Right lobe of liver (tissue), 6 donors: ENCODE measurements around the gene UFD1. TPM values are rescaled to one million over a fixed set of nuclear protein-coding genes. Genes with fewer than 3 reads are reported as not detected.
A peak's percentile ranks its signal among the peaks of the same experiment; 100 is the strongest.

Source experiments
- ATAC-seq, 4 donors: fragments of 200-7000 bp; cut with Tn5 transposase; one replicate each; pipeline ENCODE4 v1.9.1; 2020; ENCODE audit warnings: mild to moderate bottlenecking in 4 of 4, moderate library complexity in 4 of 4
- DNase-seq, 3 donors: peaks; one replicate each; pipeline ENCODE4 v3.0.0-alpha.2; 2020
- H3K27ac ChIP-seq, 3 donors: fragments of 200-600 bp; one replicate each; pipeline ENCODE4 v1.8.0; 2022
- H3K27me3 ChIP-seq, 2 donors: fragments of 200-600 bp; one replicate each; pipeline ENCODE4 v1.8.0; 2022
- H3K36me3 ChIP-seq, 4 donors: fragments of 200-600 bp; sonication (generic) in 1 of 4; one replicate each; pipeline versions ENCODE4 v1.5.1 to v1.8.0; 2017 to 2022; ENCODE audit warnings: control low read depth in 1 of 4
- H3K4me1 ChIP-seq, 4 donors: fragments of 200-600 bp; sonication (generic) in 1 of 4; one replicate each; pipeline versions ENCODE4 v1.5.1 to v1.8.0; 2017 to 2022; ENCODE audit warnings: control low read depth in 1 of 4
- H3K4me3 ChIP-seq, 3 donors: fragments of 200-600 bp; one replicate each; pipeline ENCODE4 v1.8.0; 2022
- H3K9me3 ChIP-seq, 4 donors: fragments of 200-600 bp; sonication (generic) in 1 of 4; one replicate each; pipeline versions ENCODE4 v1.5.1 to v1.8.0; 2017 to 2022; ENCODE audit warnings: control low read depth in 1 of 4
- POLR2A ChIP-seq: fragments of 450-650 bp; IDR thresholded peaks from one replicate; pipeline ENCODE4 v1.6.1; 2017; ENCODE audit warnings: antibody characterized with exemption, mild to moderate bottlenecking
- WGBS: methylation state at CpG from one replicate; pipeline ENCODE4 v1.1.6; 2018; ENCODE audit warnings: low coverage, low lambda C conversion rate; ENCODE audit not compliant: insufficient coverage; ENCODE audit errors: missing lambda C conversion rate; 5-methylcytosine and 5-hydroxymethylcytosine counted together
- intact Hi-C, 2 donors: fragments of 100-400 bp; cut with DNase I; formaldehyde crosslinking; loops; one replicate each; pipeline versions ENCODE4 v1.11.2 to v1.14.1; 2022
- total RNA-seq, 6 experiments: library from RNA; depleted of rRNA in 2 of 6; stranded (reverse); fragments of >200 nt in 2 of 6; fragmentation: NEBNext Ultra II Directional in 3 of 6; extraction: Animal tissue kit (Norgen Biotek cat#: 25700) in 3 of 6; gene quantifications; one replicate each; pipeline versions ENCODE4 v1.1.0 to v1.2.4, GENCODE V29; 2016 to 2023
- TF ChIP-seq, protein P1 (sequence below), 4 donors: fragments of 200-600 bp in 3 of 4; fragments of 450-650 bp in 1 of 4; IDR thresholded peaks; one replicate each; pipeline versions ENCODE4 v1.5.1 to v1.8.0; 2016 to 2022; ENCODE audit warnings: antibody characterized with exemption in 4 of 4, mild to moderate bottlenecking in 2 of 4
- donor health status: DM: no; HTN: yes; CAD: no.
- donor health status: DM: no; HTN: no; CAD: no.
- donor health status: DM: no; HTN: no; CAD: no.
- donor health status: DM: no; HTN: yes; CAD: no.
- donor health status: DM: no; HTN: yes; CAD: no.

The UFD1 gene
- total RNA-seq, 6 experiments from 2014 or later, result 26.8 to 43.7 (median 32.1) TPM

DNA sequence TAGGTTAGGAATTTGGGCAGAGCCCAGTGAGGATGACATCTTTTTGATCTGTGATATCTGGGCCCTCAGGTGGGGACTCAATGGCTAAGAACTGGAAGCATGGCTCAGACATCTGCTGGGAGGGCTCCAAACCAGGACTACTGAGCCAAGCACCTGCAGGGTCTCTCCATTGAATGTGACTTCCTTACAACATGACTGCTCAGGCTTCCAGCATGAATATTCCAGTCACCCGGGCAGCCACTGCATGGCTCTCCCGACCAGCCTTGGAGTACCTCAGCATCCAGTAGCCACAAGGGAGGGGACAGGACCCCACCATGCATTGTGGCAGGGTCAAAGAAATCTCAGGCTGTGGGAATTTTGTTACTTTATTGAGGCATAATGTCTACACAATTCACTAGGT, 9.3 kb upstream of the UFD1 start:
- Histone ChIP-seq H3K9me3 (no peaks in the 10 kb centered on the region), H3K27me3 (no peaks in the 10 kb centered on the region), H3K4me1 (no peaks in the 10 kb centered on the region), H3K36me3 (no peaks in the 10 kb centered on the region), H3K4me3 (no peak overlapping the region), H3K27ac (no peak overlapping the region)
- ATAC-seq (no peak), DNase-seq (no peak)
- TF ChIP-seq POLR2A, result no peak
- TF ChIP-seq, protein P1, sequence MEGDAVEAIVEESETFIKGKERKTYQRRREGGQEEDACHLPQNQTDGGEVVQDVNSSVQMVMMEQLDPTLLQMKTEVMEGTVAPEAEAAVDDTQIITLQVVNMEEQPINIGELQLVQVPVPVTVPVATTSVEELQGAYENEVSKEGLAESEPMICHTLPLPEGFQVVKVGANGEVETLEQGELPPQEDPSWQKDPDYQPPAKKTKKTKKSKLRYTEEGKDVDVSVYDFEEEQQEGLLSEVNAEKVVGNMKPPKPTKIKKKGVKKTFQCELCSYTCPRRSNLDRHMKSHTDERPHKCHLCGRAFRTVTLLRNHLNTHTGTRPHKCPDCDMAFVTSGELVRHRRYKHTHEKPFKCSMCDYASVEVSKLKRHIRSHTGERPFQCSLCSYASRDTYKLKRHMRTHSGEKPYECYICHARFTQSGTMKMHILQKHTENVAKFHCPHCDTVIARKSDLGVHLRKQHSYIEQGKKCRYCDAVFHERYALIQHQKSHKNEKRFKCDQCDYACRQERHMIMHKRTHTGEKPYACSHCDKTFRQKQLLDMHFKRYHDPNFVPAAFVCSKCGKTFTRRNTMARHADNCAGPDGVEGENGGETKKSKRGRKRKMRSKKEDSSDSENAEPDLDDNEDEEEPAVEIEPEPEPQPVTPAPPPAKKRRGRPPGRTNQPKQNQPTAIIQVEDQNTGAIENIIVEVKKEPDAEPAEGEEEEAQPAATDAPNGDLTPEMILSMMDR (IDR thresholded peaks at IDR 0.05), result no peak
- no CpG with 5 or more reads among the region's 2 CpGs for WGBS
- intact Hi-C loops, result no loop called here

DNA sequence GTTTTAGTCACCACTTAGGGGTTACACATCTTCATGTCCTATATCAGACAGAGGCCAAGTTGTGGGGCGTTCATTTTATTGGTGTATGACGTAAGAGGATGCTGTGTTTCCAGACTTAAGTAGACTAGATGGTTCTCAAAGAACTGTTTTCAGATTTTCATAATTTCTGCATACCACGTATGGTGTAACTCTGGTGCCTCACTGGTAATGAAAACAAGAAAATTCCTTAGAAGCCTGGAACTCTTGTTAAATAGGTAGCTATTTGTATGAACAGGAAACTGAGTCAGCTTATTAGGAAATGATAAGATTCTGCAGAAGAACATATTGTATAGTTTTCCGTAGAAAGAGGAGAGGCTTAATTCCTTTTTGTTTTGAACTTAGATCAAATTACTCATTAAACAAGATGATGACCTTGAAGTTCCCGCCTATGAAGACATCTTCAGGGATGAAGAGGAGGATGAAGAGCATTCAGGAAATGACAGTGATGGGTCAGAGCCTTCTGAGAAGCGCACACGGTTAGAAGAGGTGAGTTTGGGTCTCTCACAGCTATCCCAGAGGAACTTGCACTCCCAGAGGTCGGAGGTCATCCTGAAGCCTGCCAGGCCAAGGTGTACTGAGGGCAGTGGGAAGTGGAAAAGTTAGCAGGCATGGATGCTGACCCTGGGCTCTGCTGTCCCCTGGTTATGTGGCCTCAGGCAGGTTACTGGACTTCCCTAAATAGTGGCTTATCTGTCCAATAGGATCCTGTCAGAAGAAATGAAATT, 4.7 kb upstream of the UFD1 start:
- TF ChIP-seq, protein P1 (IDR thresholded peaks at IDR 0.05), result no peak
- TF ChIP-seq POLR2A, result no peak
- no peaks in the 10 kb centered on the region for H3K36me3 ChIP-seq
- DNase-seq (peak in 1 of 3 donors; percentile 35), ATAC-seq (no peak)
- no peak overlapping the region for H3K27ac ChIP-seq
- no peaks in the 10 kb centered on the region for H3K27me3 ChIP-seq
- WGBS, result 61% methylated on average over 6 of the region's 8 CpGs
- no peaks in the 10 kb centered on the region for H3K9me3 ChIP-seq
- intact Hi-C loops, result no loop called here
- H3K4me3 ChIP-seq, result no peak overlapping the region
- H3K4me1 ChIP-seq, result peaks cover 0 to 4% (median 0%) of the 10 kb centered on the region in 4 donors

DNA sequence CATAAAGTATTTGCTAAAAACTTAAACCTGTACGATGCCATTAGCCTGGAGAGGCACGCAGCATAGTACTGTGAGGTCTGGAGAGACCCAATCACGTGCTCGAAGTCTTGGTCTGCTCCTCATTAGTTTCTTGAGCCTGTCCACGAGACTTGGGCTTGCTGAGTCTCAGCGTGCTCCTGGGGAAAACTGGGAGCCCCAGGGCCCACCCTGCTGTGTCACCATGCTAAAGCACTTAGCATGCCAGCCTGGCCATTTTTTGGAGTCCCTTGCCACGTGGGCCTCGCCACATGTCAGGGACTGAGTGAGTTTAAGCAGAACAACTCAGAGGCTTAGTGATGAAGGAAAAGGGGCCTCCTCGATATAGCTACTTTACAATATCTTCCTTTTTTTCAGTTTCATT, 3.3 kb upstream of the UFD1 start:
- H3K9me3 ChIP-seq, result no peaks in the 10 kb centered on the region
- TF ChIP-seq POLR2A, result no peak
- TF ChIP-seq, protein P1 (IDR thresholded peaks at IDR 0.05), result no peak
- no peak overlapping the region for H3K4me3 ChIP-seq
- 88% methylated on average over 5 of the region's 9 CpGs for WGBS
- no peaks in the 10 kb centered on the region for H3K27me3 ChIP-seq
- no peaks in the 10 kb centered on the region for H3K36me3 ChIP-seq
- DNase-seq (peak in 1 of 3 donors; percentile 37), ATAC-seq (no peak)
- no peak overlapping the region for H3K27ac ChIP-seq
- H3K4me1 ChIP-seq, result peaks cover 0 to 12% (median 1%) of the 10 kb centered on the region in 4 donors
- intact Hi-C loops, result no loop called here

GRCh38 chr22:19480789-19481188, 1.8 kb upstream of the UFD1 start:
- Histone ChIP-seq H3K4me1 (peaks cover 0 to 16% (median 3%) of the 10 kb centered on the region in 4 donors), H3K9me3 (no peaks in the 10 kb centered on the region), H3K27ac (no peak overlapping the region), H3K27me3 (no peaks in the 10 kb centered on the region), H3K36me3 (no peaks in the 10 kb centered on the region), H3K4me3 (no peak overlapping the region)
- no peak for ATAC-seq
- WGBS, result 64% methylated on average over 10 of the region's 10 CpGs
- TF ChIP-seq, protein P1 (IDR thresholded peaks at IDR 0.05), result no peak
- no peak for TF ChIP-seq POLR2A
- peak in 1 of 3 donors; percentile 3 for DNase-seq
- intact Hi-C loops, result no loop called here
